Subcutaneous adipose tissue (tissue), 4 donors: ENCODE data around the gene SDCCAG8. TPM values are rescaled to one million over a fixed set of nuclear protein-coding genes. Genes with fewer than 3 reads are reported as not detected.

Experiments
- total RNA-seq, 4 donors: library from RNA; depleted of rRNA; stranded (reverse); fragments of >200 nt; gene quantifications; one replicate each; pipeline ENCODE4 v1.1.0, GENCODE V29; 2016
- TF ChIP-seq, protein P1 (sequence below): fragments of 450-650 bp; IDR thresholded peaks from one replicate; pipeline ENCODE4 v1.5.1; 2016; ENCODE audit warnings: low read depth, mild to moderate bottlenecking, control low read depth, antibody characterized with exemption, moderate library complexity

Gene SDCCAG8
- total RNA-seq, 4 donors from 2014 or later = 44.6 to 74.5 (median 51.9) TPM

DNA sequence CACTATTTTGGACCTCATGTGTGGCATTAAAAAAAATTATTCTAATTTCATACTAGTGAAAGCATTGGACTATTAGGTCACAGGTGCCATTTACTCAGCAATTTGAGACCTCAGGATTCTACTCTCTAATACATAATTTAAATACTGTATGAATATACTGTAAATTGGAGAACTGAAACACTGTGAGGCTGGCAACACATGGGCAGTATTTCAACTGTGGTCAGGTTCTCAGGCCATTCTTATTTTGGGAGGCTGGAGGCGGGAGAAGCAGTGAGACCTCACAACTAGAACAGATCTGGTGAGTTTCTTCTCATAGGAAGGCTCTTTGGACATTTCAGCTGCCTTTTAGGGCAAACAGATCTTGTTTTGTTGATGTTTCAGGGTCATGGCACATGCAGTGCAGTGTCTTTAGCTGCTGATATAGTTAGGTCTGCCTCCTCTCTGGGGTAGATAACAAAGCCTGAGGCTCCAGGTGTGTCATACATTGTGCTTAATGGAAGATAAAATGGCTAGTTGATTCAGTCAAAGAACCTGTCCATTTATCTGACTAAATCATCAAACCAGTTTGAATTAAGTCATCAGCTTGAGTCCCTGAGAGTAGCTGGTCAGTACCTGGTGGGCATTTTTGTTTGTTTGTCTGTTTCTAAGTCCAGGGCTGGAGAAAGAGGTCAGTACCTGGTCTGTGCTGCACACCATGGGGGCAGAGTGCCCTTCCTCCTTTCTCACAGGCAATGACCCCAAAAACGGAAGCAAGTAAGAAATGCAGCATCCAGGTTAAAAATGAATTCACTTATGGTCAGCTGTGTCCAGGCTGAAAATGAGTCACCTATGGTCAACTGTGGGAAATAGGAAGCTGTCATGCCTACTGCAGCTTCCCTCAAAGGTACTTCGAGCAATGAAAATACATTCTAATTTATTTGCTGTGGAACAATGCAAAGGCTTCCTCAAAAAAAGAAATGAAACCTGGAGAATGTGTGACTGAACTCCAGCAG, 216.2 kb downstream of the SDCCAG8 start:
- TF ChIP-seq, protein P1, sequence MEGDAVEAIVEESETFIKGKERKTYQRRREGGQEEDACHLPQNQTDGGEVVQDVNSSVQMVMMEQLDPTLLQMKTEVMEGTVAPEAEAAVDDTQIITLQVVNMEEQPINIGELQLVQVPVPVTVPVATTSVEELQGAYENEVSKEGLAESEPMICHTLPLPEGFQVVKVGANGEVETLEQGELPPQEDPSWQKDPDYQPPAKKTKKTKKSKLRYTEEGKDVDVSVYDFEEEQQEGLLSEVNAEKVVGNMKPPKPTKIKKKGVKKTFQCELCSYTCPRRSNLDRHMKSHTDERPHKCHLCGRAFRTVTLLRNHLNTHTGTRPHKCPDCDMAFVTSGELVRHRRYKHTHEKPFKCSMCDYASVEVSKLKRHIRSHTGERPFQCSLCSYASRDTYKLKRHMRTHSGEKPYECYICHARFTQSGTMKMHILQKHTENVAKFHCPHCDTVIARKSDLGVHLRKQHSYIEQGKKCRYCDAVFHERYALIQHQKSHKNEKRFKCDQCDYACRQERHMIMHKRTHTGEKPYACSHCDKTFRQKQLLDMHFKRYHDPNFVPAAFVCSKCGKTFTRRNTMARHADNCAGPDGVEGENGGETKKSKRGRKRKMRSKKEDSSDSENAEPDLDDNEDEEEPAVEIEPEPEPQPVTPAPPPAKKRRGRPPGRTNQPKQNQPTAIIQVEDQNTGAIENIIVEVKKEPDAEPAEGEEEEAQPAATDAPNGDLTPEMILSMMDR = no peak

DNA sequence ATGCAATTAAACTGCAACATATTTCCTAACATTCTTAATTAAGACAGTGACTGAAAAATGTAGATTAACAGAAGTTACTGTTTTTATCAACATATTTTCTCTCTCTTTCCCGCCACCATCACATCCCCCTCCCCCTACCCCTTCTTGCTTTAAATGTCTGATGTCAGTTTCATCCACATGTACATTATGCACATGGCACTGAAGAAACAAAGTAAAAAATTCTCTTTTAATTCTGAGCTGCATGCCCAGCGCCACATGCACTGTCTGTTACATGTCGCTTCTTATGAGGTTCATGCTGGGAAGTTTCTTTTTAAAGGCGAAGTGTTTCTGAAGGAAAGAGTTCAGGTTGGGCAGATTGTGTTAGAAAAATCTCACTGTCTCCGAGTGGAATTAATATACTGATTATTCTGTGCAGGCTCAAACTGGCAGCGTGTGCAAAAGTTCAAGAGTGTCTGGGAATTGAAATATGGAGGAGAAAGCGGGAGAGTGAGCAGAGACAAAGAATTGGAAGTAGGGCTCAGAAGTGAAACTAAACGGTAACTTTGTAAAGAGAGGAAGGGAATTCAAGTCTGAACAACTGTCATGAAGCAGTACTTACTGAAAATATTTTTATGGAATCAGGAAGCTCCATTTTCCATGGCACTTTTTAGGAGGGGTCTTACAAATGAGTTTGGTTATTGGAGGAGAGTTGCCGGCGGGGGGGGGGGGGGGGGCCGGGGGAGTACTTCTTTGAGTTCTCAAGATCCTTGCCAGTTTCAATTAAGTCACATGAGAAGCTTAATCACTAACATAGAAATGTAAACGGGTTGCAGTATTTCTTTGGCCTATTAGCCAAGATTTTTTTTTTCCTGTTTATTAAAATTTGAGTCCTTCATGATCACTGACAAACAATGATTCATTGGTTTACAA, 217.6 kb downstream of the SDCCAG8 start:
- TF ChIP-seq, protein P1 = no peak

DNA sequence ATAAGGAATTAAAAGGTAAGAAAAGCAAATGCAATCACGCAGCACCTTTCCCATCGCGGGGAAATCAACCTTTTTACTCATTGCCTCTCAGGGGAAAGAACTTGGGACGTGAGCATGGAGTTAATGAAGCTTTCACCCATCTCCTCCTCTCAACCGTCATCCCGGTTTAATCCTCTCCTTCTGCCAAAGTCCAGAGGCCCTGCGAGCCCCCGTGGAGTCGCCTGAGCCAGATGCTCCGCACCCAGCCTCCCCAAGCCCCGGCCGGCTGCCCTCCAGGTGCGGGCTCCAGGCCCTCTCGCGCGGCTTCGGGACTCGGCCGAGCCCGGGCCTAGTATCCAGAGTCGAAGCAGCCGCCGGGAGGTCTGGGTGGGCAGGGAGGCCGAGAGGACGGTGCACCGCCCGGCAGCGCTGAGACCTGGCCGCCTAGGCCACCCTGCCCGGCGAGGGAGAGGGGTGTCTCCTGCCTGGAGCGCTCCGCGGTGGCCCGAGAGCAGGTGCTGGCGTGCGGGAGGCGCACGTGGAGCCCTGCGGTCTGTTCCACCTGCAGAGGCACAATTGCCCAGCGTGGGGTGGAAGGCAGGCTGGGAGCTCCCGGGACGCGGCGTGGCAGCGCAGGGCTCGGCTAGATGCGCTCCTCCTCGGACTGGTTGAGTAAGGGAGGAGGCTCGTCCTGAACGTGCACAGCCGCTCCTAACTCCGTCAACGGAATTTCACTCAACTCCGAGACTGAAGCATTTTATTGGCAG, 218.5 kb downstream of the SDCCAG8 start:
- TF ChIP-seq, protein P1 = no peak

DNA sequence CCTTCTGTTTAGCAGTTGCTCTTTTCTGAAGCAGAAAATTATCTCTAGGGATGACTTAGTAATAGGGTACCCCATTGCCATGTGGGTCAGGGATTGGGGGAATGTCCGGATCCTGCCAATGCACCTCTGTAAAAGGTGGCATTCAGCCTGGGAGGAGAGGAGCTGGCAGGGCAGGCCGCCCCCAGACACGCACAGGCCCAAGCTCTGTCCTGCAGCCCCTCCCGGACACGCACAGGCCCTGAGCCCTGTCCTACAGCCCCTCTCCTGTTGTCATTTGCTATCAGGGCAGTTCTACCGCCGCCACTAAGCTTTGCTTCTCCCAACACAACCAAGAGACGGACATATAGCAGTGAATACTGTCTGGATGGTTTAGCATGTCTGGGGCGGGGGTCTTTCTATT, 219.1 kb downstream of the SDCCAG8 start:
- TF ChIP-seq, protein P1 = no peak

DNA sequence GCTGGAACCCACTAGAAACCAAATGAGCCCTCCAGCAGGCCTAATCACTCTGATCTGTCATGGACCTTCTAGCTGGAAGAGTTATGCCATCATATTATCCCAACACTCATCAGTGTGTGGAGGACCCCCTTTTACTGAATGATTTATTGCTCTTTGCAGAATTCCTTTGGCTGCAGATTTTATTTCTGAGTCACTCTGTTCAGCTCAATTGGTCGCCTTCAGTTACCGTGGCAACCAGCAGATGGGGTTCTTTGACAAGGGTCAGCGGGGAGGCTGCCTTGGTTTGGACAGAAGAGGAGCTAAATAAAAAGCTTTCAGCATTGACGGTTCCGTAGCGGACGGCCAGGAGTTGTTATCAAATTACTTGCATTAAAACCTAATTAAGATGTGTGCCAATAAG, 220.1 kb downstream of the SDCCAG8 start:
- TF ChIP-seq, protein P1 = no peak

DNA sequence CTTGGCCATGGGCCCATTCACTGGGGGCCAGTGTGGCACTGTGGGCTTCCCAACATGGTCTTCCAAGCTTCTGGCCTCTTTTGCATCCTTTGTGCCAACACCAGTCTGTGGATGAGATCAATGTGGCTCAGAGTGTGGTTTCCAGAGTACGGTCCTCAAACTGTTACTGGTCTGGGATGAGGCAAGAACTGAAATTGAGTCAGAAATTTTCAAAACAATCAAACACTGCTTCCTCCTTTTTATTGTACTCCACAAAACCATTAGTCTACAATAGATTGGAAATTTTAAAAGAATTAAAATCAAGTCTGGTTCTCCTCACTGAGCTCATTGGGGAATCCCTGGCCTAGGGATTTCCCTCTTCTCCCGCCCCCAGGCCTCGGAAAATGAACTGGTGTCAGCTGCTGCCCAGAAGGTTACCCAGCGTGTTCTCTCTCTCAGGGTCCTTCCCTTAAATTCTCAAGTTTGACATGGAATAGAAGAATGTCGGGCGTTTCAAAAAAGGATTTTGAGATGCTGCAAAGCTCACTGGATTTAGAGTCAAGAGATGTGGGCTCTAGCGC, 222.0 kb downstream of the SDCCAG8 start:
- TF ChIP-seq, protein P1 = no peak
